Endodermal cell (in vitro differentiated cells): ENCODE measurements around the gene AACS. TPM values are rescaled to one million over a fixed set of nuclear protein-coding genes. Genes with fewer than 3 reads are reported as not detected.

ENCODE experiments used
- DNase-seq: peaks from one replicate; pipeline ENCODE4 v3.0.0-alpha.2; 2017
- H3K27ac ChIP-seq: 2 replicates; pipeline ENCODE4 v1.5.1; 2013; ENCODE audit warnings: mild to moderate bottlenecking, low read depth, low read length, moderate library complexity
- H3K27me3 ChIP-seq: 2 replicates; pipeline ENCODE4 v1.6.1; 2013; ENCODE audit warnings: mild to moderate bottlenecking, low read length, moderate library complexity; ENCODE audit not compliant: insufficient read depth, control insufficient read depth, poor library complexity, severe bottlenecking
- H3K36me3 ChIP-seq: 2 replicates; pipeline ENCODE4 v1.7.0; 2013; ENCODE audit warnings: mild to moderate bottlenecking, low read length, moderate library complexity; ENCODE audit not compliant: control insufficient read depth, insufficient read depth
- H3K4me1 ChIP-seq: one replicate; pipeline ENCODE4 v1.7.0; 2013; ENCODE audit warnings: low read length; ENCODE audit not compliant: control insufficient read depth, insufficient read depth
- H3K4me3 ChIP-seq: 2 replicates; pipeline ENCODE4 v1.5.1; 2013; ENCODE audit warnings: mild to moderate bottlenecking, low read length, moderate library complexity
- H3K9ac ChIP-seq: 2 replicates; pipeline ENCODE4 v1.6.1; 2013; ENCODE audit warnings: mild to moderate bottlenecking, low read length, moderate library complexity; ENCODE audit not compliant: poor library complexity, severe bottlenecking; ENCODE audit errors: extremely low read depth
- H3K9me3 ChIP-seq: 2 replicates; pipeline ENCODE4 v1.6.1; 2013; ENCODE audit warnings: mild to moderate bottlenecking, low read length, moderate library complexity; ENCODE audit not compliant: control insufficient read depth
- H3K27ac Mint-ChIP-seq: 2 replicates; pipeline ENCODE4 v1.8.0; 2020; ENCODE audit warnings: mixed read lengths
- H3K27me3 Mint-ChIP-seq: 2 replicates; pipeline ENCODE4 v1.8.0; 2021; ENCODE audit warnings: mild to moderate bottlenecking, mixed read lengths; ENCODE audit not compliant: insufficient read depth
- H3K36me3 Mint-ChIP-seq: 2 replicates; pipeline ENCODE4 v1.8.0; 2020; ENCODE audit warnings: low read depth, mixed read lengths
- H3K4me1 Mint-ChIP-seq: 2 replicates; pipeline ENCODE4 v1.8.0; 2020; ENCODE audit warnings: mixed read lengths
- H3K4me3 Mint-ChIP-seq: 2 replicates; pipeline ENCODE4 v1.8.0; 2020; ENCODE audit warnings: mild to moderate bottlenecking, moderate library complexity, mixed read lengths
- H3K9me3 Mint-ChIP-seq: 2 replicates; pipeline ENCODE4 v1.8.0; 2020; ENCODE audit warnings: mild to moderate bottlenecking, mixed read lengths
- CTCF ChIP-seq: fragments of 200-600 bp; sonication (generic); conservative IDR thresholded peaks from 2 replicates; pipeline ENCODE4 v1.5.0; 2021; ENCODE audit warnings: antibody characterized with exemption, mild to moderate bottlenecking
- WGBS, 2 experiments: methylation state at CpG; one replicate each; pipeline versions ENCODE4 v1.1.5 to v1.1.7; 2013; ENCODE audit warnings: missing lambda C conversion rate in 2 of 2, mixed read lengths in 1 of 2; ENCODE audit not compliant: insufficient coverage in 1 of 2, insufficient read length in 1 of 2; 5-methylcytosine and 5-hydroxymethylcytosine counted together
- total RNA-seq, 2 donors: library from RNA; stranded (reverse); fragmentation: NEBNext Ultra II Directional in 1 of 2; extraction: Animal tissue kit (Norgen Biotek cat#: 25700) in 1 of 2; gene quantifications; 2 replicates in 1 of 2; 3 replicates in 1 of 2; pipeline ENCODE4 v1.2.1, GENCODE V29; 2021

Gene AACS
- total RNA-seq, 2 donors from 2014 or later: 55.4 to 71.9 TPM

DNA sequence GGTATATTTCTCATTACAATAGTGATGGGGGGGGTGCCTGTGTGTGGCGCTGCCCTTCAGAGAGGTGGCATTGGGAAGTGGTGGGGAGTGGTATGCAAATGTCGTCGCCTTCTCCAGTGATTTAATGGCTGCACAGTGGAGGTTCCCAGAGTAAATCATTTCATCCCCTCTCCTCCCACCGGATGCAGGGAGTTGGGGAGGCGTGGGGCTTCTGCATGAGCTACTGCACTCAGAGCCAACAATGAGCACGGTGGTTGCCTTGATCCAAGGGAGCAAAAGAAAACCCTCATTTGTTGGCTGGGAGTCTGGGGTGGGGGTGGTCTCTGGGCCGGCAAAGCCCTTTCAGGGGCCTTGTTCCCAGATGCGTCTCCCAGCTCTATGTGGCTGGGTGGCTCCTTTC lies 124.3 kb downstream of the AACS start:
- peaks cover 83% of the 10 kb centered on the region for H3K27me3 ChIP-seq
- 0 to 35% methylated on average over 2 to 8 of the region's 8 CpGs for WGBS, 2 experiments
- H3K27ac ChIP-seq: no peak overlapping the region
- Mint-ChIP-seq H3K36me3 (peaks cover 2% of the 10 kb centered on the region), H3K4me3 (peak overlapping the region; percentile 65), H3K27me3 (peaks cover 77% of the 10 kb centered on the region), H3K9me3 (no peaks in the 10 kb centered on the region), H3K4me1 (peaks cover 34% of the 10 kb centered on the region), H3K27ac (no peak overlapping the region)
- no peak overlapping the region for H3K9ac ChIP-seq
- TF ChIP-seq CTCF: no peak
- no peaks in the 10 kb centered on the region for H3K36me3 ChIP-seq
- H3K4me1 ChIP-seq: peaks cover 15% of the 10 kb centered on the region
- DNase-seq: no peak
- no peaks in the 10 kb centered on the region for H3K9me3 ChIP-seq
- no peak overlapping the region for H3K4me3 ChIP-seq

GRCh38 chr12:125191361-125192087 lies 126.3 kb downstream of the AACS start:
- H3K27me3 Mint-ChIP-seq: peaks cover 75% of the 10 kb centered on the region

GRCh38 chr12:125192690-125193221 lies 127.5 kb downstream of the AACS start:
- Mint-ChIP-seq H3K36me3 (peaks cover 2% of the 10 kb centered on the region), H3K27me3 (peaks cover 70% of the 10 kb centered on the region), H3K4me3 (no peak overlapping the region), H3K4me1 (peaks cover 22% of the 10 kb centered on the region), H3K9me3 (no peaks in the 10 kb centered on the region), H3K27ac (no peak overlapping the region)
- H3K36me3 ChIP-seq: no peaks in the 10 kb centered on the region
- H3K9ac ChIP-seq: no peak overlapping the region
- no peak overlapping the region for H3K4me3 ChIP-seq
- H3K27me3 ChIP-seq: peaks cover 66% of the 10 kb centered on the region
- no peak for DNase-seq
- no peak overlapping the region for H3K27ac ChIP-seq
- no peaks in the 10 kb centered on the region for H3K9me3 ChIP-seq
- TF ChIP-seq CTCF: no peak
- 77 to 78% methylated on average over 7 to 9 of the region's 9 CpGs for WGBS, 2 experiments
- H3K4me1 ChIP-seq: peaks cover 2% of the 10 kb centered on the region

More at GRCh38 chr12:125191361-125192087, 126.3 kb downstream of the AACS start:
- H3K27ac ChIP-seq: no peak overlapping the region
- peaks cover 6% of the 10 kb centered on the region for H3K4me1 ChIP-seq
- 84 to 86% methylated on average over 9 to 10 of the region's 10 CpGs for WGBS, 2 experiments
- H3K27me3 ChIP-seq: peaks cover 76% of the 10 kb centered on the region
- no peak overlapping the region for H3K9ac ChIP-seq
- Mint-ChIP-seq H3K4me1 (peaks cover 26% of the 10 kb centered on the region), H3K4me3 (no peak overlapping the region), H3K9me3 (no peaks in the 10 kb centered on the region), H3K27ac (no peak overlapping the region), H3K36me3 (peaks cover 2% of the 10 kb centered on the region)
- TF ChIP-seq CTCF: no peak
- H3K36me3 ChIP-seq: no peaks in the 10 kb centered on the region
- DNase-seq: no peak
- H3K4me3 ChIP-seq: no peak overlapping the region
- H3K9me3 ChIP-seq: no peaks in the 10 kb centered on the region

Other genes with a start within 250 kb of the AACS start
- gene SCARB1, start 201.6 kb upstream of the AACS start, total RNA-seq: 10 to 100 TPM; 33.0 to 36.2 TPM
- 100 to 1,000 TPM; 580 to 625 TPM for gene UBC, start 150.8 kb upstream of the AACS start, total RNA-seq
- gene DHX37, start 76.3 kb upstream of the AACS start, total RNA-seq: 10 to 100 TPM; 16.6 to 22.8 TPM
- 10 to 100 TPM; 10.5 to 16.0 TPM for gene BRI3BP, start 71.8 kb upstream of the AACS start, total RNA-seq
- 10 to 100 TPM; 19.5 to 47.0 TPM for gene TMEM132B, start 121.0 kb downstream of the AACS start, total RNA-seq